Nephron progenitor cell (in vitro differentiated cells): ENCODE data around the gene APOBEC3G.
"Not testable (repeated sequence)": the region's sequence is repeated elsewhere in the genome, so short reads cannot be mapped to it uniquely, and the experiment has no call there.

ENCODE experiments used
- DNase-seq: peaks from one replicate; pipeline ENCODE4 v3.0.0; 2021
- H3K27ac Mint-ChIP-seq: 2 replicates; pipeline ENCODE4 v1.8.0; 2021; ENCODE audit warnings: mild to moderate bottlenecking, moderate library complexity, mixed read lengths
- H3K27me3 Mint-ChIP-seq: 2 replicates; pipeline ENCODE4 v1.8.0; 2021; ENCODE audit warnings: mild to moderate bottlenecking, low read depth, mixed read lengths; ENCODE audit not compliant: poor library complexity
- H3K36me3 Mint-ChIP-seq: 2 replicates; pipeline ENCODE4 v1.8.0; 2021; ENCODE audit warnings: low read depth, mixed read lengths
- H3K4me1 Mint-ChIP-seq: 2 replicates; pipeline ENCODE4 v1.8.0; 2021; ENCODE audit warnings: mixed read lengths
- H3K4me3 Mint-ChIP-seq: 2 replicates; pipeline ENCODE4 v1.8.0; 2021; ENCODE audit warnings: mild to moderate bottlenecking, moderate library complexity, mixed read lengths
- H3K9me3 Mint-ChIP-seq: 2 replicates; pipeline ENCODE4 v1.8.0; 2021; ENCODE audit warnings: mild to moderate bottlenecking, moderate library complexity, mixed read lengths
- TF ChIP-seq, protein P1 (sequence below): fragments of 200-600 bp; sonication (generic); IDR thresholded peaks from 2 replicates; pipeline ENCODE4 v1.5.0; 2021; ENCODE audit warnings: antibody characterized with exemption

APOBEC3G gene

DNA sequence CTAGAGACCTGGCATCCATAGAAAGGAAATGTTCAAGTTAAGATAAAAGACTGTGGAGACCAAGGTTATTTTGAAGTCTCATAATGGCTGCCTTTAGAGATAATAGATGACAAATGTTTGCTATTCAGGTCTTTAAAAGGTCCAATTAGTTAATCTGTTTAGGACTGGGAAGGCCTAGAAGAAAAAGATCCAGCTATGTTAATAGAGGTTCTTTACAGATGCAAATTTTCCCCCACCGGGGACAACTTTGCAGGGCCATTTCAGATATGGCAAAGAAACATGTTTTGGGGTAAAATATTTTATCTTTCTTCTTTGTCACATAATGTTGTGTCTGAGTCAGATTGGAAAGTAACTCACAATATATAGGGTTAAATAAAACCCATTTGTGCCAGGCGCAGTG lies 3.1 kb upstream of the APOBEC3G start:
- H3K27ac Mint-ChIP-seq: no peak overlapping the region
- H3K9me3 Mint-ChIP-seq: no peaks in the 10 kb centered on the region
- H3K27me3 Mint-ChIP-seq: peaks cover 7% of the 10 kb centered on the region
- no peaks in the 10 kb centered on the region for H3K36me3 Mint-ChIP-seq
- TF ChIP-seq, protein P1, sequence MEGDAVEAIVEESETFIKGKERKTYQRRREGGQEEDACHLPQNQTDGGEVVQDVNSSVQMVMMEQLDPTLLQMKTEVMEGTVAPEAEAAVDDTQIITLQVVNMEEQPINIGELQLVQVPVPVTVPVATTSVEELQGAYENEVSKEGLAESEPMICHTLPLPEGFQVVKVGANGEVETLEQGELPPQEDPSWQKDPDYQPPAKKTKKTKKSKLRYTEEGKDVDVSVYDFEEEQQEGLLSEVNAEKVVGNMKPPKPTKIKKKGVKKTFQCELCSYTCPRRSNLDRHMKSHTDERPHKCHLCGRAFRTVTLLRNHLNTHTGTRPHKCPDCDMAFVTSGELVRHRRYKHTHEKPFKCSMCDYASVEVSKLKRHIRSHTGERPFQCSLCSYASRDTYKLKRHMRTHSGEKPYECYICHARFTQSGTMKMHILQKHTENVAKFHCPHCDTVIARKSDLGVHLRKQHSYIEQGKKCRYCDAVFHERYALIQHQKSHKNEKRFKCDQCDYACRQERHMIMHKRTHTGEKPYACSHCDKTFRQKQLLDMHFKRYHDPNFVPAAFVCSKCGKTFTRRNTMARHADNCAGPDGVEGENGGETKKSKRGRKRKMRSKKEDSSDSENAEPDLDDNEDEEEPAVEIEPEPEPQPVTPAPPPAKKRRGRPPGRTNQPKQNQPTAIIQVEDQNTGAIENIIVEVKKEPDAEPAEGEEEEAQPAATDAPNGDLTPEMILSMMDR: no peak
- no peak for DNase-seq
- H3K4me1 Mint-ChIP-seq: peaks cover 51% of the 10 kb centered on the region
- H3K4me3 Mint-ChIP-seq: no peak overlapping the region

DNA sequence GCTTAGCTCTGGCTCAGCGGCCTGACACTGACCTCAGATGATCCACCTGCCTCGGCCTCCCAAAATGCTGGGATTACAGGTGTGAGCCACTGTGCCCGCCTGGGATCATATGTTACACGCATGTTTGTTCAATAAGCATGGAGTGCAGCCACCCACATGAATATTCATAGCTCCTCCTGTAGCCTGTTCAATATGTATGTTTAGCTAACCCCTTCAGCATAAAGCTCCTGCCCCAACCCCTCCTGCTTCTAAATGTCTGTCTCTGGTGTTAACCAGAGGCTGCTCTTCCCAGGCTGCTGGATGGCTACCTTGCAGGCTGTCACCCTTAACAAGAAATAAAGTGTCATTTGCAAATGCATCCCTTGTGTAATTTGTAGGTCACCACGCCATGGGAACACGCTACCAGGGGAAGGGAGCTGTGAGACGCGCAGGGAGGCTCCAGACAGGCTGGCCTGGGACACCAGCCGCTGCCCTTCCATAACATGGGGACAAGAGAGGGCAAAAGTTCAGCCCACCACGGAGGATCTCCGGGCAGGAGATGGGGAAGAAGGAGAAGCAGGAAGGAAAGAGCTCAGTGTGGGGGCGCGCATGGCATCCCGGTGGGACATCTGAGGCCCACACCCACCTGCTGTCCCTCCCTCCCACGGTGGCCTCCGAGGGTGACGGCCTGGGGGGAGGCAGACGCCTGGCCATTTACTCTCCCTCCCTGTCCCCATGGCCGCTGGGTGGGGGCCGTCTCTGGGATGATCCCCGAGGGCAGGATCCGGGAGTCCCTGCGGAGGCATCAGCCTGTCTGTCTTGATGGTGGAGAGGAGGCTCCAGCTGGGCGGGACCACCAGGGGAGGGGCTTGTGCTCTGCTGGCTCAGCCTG lies 685 bp upstream of the APOBEC3G start:
- Mint-ChIP-seq H3K4me3 (peak overlapping the region; percentile 76), H3K4me1 (peaks cover 62% of the 10 kb centered on the region)
- H3K27me3 Mint-ChIP-seq, H3K27ac Mint-ChIP-seq, H3K36me3 Mint-ChIP-seq, DNase-seq, H3K9me3 Mint-ChIP-seq: not testable (repeated sequence)

DNA sequence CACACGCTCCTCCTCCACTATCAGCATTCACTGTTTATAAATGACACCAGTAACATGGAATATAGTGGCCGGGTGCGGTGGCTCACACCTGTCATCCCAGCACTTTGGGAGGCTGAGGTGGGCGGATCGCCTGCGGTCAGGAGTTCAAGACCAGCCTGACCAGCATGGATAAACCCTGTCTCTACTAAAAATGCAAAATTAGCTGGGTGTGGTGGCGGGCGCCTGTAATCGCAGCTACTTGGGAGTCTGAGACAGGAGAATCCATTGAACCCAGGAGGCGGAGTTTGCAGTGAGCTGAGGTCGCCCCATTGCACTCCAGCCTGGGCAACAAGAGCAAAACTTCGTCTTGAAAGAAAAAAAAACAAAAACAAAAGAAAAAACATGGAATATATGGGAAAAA lies 837 bp downstream of the APOBEC3G start:
- H3K27ac Mint-ChIP-seq: peak overlapping the region; percentile 69
- peaks cover 72% of the 10 kb centered on the region for H3K4me1 Mint-ChIP-seq
- not testable (repeated sequence) for H3K36me3 Mint-ChIP-seq, H3K9me3 Mint-ChIP-seq, H3K27me3 Mint-ChIP-seq, DNase-seq
- peak overlapping the region; percentile 59 for H3K4me3 Mint-ChIP-seq

DNA sequence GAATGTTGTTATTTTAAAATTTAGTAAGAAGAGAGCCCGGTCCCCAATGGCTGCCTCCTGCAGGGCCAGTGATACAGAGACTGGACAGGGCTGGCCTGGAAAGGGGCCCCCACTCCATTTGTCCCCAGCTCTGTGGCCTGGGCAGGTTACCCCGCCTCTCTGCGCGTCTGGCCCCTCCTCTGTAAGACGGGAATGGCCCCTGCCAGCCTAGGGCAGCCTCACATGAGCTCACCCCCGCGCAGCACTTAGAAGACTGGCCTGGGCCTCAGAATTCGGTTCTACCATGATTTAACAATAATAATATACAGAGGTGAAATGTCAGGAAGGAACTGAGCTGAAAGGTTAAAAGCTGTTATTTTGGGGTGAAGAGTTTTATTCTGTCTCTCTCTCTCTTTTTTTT lies 1.3 kb downstream of the APOBEC3G start:
- H3K9me3 Mint-ChIP-seq: no peaks in the 10 kb centered on the region
- H3K4me3 Mint-ChIP-seq: no peak overlapping the region
- H3K27me3 Mint-ChIP-seq: no peaks in the 10 kb centered on the region
- H3K4me1 Mint-ChIP-seq: peaks cover 76% of the 10 kb centered on the region
- no peaks in the 10 kb centered on the region for H3K36me3 Mint-ChIP-seq
- no peak for DNase-seq
- H3K27ac Mint-ChIP-seq: no peak overlapping the region
- TF ChIP-seq, protein P1: no peak

DNA sequence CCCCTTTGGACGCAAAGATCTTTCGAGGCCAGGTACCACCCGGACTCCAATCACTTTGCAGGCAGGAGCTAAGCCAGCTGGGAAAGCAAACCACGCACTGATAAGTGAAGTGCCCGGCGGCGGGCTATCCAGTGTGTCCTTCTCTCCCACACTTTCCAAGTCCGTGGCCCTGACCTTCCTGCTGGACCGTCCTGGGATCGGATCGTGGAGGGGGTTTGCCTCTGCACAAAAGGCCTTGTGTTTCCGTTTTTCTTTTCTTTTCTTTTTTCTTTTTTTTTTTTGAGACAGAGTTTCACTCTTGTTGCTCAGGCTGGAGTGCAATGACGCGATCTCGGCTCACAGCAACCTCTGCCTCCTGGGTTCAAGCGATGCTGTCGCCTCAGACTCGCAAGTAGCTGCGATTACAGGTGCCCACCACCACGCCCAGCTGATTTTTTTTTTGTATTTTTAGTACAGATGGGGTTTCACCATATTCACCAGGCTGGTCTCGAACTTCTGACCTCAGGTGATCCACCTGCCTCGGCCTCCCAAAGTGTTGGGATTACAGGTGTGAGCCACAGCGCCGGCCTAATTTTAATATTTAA lies 2.1 kb downstream of the APOBEC3G start:
- not testable (repeated sequence) for H3K27me3 Mint-ChIP-seq, DNase-seq, H3K9me3 Mint-ChIP-seq, H3K36me3 Mint-ChIP-seq, H3K27ac Mint-ChIP-seq, H3K4me3 Mint-ChIP-seq
- H3K4me1 Mint-ChIP-seq: peaks cover 80% of the 10 kb centered on the region

DNA sequence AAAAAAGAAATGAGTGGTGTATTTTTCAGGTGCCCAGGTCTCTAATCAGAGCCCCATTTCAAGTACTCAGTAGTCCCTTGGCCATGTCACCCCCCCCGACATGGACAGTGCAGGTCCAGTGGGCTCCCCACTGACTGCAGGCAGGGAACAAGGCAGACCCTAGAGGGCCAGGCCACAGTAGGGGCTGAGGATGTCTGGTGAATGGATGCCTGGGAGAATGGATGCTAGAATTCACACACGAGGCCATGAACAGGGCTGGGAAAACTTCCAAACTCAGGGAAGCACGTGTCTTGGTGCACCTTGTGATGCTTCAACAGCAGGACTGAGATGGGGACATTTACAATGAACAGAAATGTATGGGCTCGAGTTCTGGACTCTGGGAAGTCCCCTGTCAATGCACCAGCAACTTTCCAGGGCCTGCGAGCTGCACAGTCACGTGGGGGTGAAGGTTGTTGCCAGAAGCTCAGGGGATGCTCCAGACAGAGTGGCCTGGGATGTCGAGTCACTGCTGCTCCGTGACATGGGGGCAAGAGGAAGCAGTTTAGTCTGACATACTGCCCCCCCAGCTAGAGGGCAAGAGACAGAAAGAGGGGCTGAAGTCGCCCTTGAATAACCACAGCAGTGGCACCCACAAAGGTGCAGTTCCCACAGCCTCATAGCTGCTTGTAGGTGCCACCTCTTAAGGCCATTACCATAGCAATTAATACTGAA lies 3.1 kb downstream of the APOBEC3G start:
- DNase-seq: no peak
- TF ChIP-seq, protein P1: no peak
- H3K4me1 Mint-ChIP-seq: peaks cover 74% of the 10 kb centered on the region
- H3K36me3 Mint-ChIP-seq: no peaks in the 10 kb centered on the region
- no peak overlapping the region for H3K4me3 Mint-ChIP-seq
- H3K27ac Mint-ChIP-seq: peak overlapping the region; percentile 71
- no peaks in the 10 kb centered on the region for H3K9me3 Mint-ChIP-seq
- no peaks in the 10 kb centered on the region for H3K27me3 Mint-ChIP-seq

DNA sequence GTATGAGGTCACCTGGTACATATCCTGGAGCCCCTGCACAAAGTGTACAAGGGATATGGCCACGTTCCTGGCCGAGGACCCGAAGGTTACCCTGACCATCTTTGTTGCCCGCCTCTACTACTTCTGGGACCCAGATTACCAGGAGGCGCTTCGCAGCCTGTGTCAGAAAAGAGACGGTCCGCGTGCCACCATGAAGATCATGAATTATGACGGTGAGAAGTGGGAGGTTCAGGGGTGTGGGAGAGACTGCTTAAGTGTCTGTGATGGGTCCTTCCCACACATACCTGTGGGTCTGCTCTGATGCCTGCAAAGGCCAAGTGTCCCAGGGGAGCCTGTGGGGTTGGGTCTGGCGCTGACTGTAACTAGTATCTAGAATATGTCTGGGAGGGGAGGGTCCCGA lies 3.9 kb downstream of the APOBEC3G start:
- DNase-seq: no peak
- peak overlapping the region; percentile 20 for H3K4me3 Mint-ChIP-seq
- peaks cover 65% of the 10 kb centered on the region for H3K4me1 Mint-ChIP-seq
- no peaks in the 10 kb centered on the region for H3K36me3 Mint-ChIP-seq
- H3K27me3 Mint-ChIP-seq: no peaks in the 10 kb centered on the region
- TF ChIP-seq, protein P1: no peak
- H3K27ac Mint-ChIP-seq: peak overlapping the region; percentile 69
- no peaks in the 10 kb centered on the region for H3K9me3 Mint-ChIP-seq
